H1 (cell line): ENCODE results near the gene PDGFD. TPM values are rescaled to one million over a fixed set of nuclear protein-coding genes. Genes with fewer than 3 reads are reported as not detected.

Source experiments
- POU5F1 ChIP-seq: IDR thresholded peaks from 2 replicates; pipeline ENCODE4 v1.6.1; 2011; ENCODE audit warnings: low read depth, mild to moderate bottlenecking, low read length, moderate library complexity
- TAF1 ChIP-seq: IDR thresholded peaks from 2 replicates; pipeline ENCODE4 v1.6.1; 2011; ENCODE audit warnings: mild to moderate bottlenecking, low read depth, low read length
- YY1 ChIP-seq: IDR thresholded peaks from 2 replicates; pipeline ENCODE4 v1.6.1; 2011; ENCODE audit warnings: low read depth, mild to moderate bottlenecking, low read length
- polyA plus RNA-seq, 7 experiments: library from polyadenylated mRNA; depleted of rRNA in 3 of 7; stranded (reverse) in 5 of 7; unstranded in 2 of 7; fragments of >200 nt in 5 of 7; fragments of 200-250 nt in 2 of 7; gene quantifications; 1 replicate in 5 of 7; 2 replicates in 1 of 7; 4 replicates in 1 of 7; pipeline versions ENCODE4 v1.2.1 to v1.2.3, GENCODE V29; 2011 to 2013; ENCODE audit warnings: missing spikeins in 2 of 7, mixed read lengths in 2 of 7
- total RNA-seq: library from RNA; stranded (reverse); fragmentation: NEBNext Ultra II Directional; extraction: Animal tissue kit (Norgen Biotek cat#: 25700); gene quantifications from 2 replicates; pipeline ENCODE4 v1.2.1, GENCODE V29; 2021
- TF ChIP-seq, protein P1 (sequence below): IDR thresholded peaks from 2 replicates; pipeline ENCODE4 v1.6.1; 2012; ENCODE audit warnings: low read length, inconsistent platforms

The PDGFD gene
- total and polyA plus RNA-seq, 2 of the 8 experiments (the other 6 are each of a cell fraction or from before 2014, with no cell fraction given) = 1.1 to 3.9 TPM

DNA sequence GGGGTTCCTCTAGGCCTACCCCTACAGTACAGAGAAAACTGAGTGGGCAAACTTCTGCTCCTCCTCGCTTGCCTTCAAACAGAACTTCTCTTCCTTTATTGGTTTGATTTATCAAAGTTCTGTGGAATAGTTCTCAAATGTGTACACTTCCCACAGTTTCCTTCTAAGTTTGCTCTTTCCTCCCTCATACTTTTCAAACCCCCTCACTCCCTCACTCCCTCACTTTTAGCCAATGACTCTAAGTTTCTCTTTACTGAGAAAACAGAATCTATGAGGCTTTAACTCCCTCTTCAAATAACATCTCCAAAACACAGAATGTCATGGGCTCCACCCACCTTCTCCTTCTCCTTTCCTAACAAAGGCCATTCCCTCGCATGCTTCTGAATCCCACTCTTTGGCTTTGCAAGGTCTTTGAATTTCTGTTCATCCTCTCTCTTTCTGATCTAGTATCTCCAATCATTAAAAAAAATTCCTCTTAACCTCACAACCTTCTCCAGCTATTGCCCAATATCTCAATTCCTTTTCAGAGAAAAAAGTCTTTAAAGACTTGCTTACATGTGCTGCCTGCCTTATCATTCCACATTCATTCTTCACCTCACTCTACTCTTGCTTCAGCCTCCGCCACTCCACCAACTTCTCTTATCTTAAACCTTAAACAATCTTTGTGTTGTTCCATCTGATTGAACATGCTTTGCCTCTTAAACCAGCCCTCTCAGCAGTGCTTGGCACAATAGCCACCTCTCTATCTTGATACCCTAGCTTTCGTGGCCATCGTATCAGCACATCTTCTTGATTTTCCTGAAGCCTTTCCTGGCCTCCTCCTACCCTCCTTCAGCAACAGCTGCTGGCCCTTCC lies 70.3 kb downstream of the PDGFD start (continued):
- TF ChIP-seq, protein P1, sequence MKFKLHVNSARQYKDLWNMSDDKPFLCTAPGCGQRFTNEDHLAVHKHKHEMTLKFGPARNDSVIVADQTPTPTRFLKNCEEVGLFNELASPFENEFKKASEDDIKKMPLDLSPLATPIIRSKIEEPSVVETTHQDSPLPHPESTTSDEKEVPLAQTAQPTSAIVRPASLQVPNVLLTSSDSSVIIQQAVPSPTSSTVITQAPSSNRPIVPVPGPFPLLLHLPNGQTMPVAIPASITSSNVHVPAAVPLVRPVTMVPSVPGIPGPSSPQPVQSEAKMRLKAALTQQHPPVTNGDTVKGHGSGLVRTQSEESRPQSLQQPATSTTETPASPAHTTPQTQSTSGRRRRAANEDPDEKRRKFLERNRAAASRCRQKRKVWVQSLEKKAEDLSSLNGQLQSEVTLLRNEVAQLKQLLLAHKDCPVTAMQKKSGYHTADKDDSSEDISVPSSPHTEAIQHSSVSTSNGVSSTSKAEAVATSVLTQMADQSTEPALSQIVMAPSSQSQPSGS = no peak
- TF ChIP-seq TAF1 (no peak), YY1 (no peak), POU5F1 (no peak)
